BLaER1 (cell line): ENCODE data around the gene SYT3.
"Not testable (repeated sequence)": the region's sequence is repeated elsewhere in the genome, so short reads cannot be mapped to it uniquely, and the experiment has no call there.

Source experiments
- H3K27ac ChIP-seq: shearing (Covaris generic); formaldehyde crosslinking; 2 replicates; pipeline ENCODE4 v1.8.1; 2022
- H3K27me3 ChIP-seq: shearing (Covaris generic); formaldehyde crosslinking; 2 replicates; pipeline ENCODE4 v1.8.1; 2022
- H3K36me3 ChIP-seq: shearing (Covaris generic); formaldehyde crosslinking; 2 replicates; pipeline ENCODE4 v1.8.1; 2022
- H3K4me1 ChIP-seq: shearing (Covaris generic); formaldehyde crosslinking; 2 replicates; pipeline ENCODE4 v1.8.1; 2022
- H3K4me2 ChIP-seq: shearing (Covaris generic); formaldehyde crosslinking; 2 replicates; pipeline ENCODE4 v1.8.1; 2022
- H3K4me3 ChIP-seq: shearing (Covaris generic); formaldehyde crosslinking; 2 replicates; pipeline ENCODE4 v1.8.1; 2022
- H3K9ac ChIP-seq: shearing (Covaris generic); formaldehyde crosslinking; 2 replicates; pipeline ENCODE4 v1.8.1; 2022
- H3K9me3 ChIP-seq: shearing (Covaris generic); formaldehyde crosslinking; 2 replicates; pipeline ENCODE4 v1.8.1; 2022
- H4K20me1 ChIP-seq: shearing (Covaris generic); formaldehyde crosslinking; 2 replicates; pipeline ENCODE4 v1.8.1; 2022
- Cebpa-rat ChIP-seq: shearing (Covaris generic); IDR thresholded peaks from 2 replicates; pipeline ENCODE4 v1.8.1; 2022

The SYT3 gene

GRCh38 chr19:50626795-50627194 is 12.9 kb downstream of the SYT3 start:
- H3K36me3 ChIP-seq: no peaks in the 10 kb centered on the region
- H3K4me1 ChIP-seq: no peaks in the 10 kb centered on the region
- H4K20me1 ChIP-seq: no peaks in the 10 kb centered on the region
- H3K27ac ChIP-seq: no peak overlapping the region
- H3K4me3 ChIP-seq: no peak overlapping the region
- no peak for TF ChIP-seq Cebpa-rat
- no peak overlapping the region for H3K4me2 ChIP-seq
- H3K27me3 ChIP-seq: no peaks in the 10 kb centered on the region
- H3K9ac ChIP-seq: no peak overlapping the region
- no peaks in the 10 kb centered on the region for H3K9me3 ChIP-seq

DNA sequence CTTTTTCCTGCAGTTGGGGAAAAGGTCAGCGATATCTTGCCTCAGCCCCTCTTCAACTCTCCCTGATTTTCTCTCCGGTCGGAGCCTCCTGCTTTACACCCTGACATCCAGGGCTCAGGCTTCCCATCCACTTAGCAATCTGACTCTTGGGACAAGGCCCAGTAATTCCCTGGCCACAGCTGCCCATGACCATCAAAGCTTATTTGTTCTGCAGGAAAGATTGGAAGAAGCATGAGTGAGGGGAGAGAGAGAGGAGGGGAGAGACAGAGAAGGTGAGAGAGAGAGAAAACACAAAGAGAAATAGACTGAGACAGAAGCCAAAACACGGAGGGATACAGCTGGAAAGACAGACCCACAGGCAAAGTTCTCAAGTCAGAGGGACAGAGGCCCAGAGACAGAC is 13.7 kb downstream of the SYT3 start:
- H3K9me3 ChIP-seq: no peaks in the 10 kb centered on the region
- H3K4me2 ChIP-seq: no peak overlapping the region
- no peak for TF ChIP-seq Cebpa-rat

GRCh38 chr19:50624949-50625600 is 14.6 kb downstream of the SYT3 start:
- Histone ChIP-seq H3K27ac (no peak overlapping the region), H4K20me1 (no peaks in the 10 kb centered on the region), H3K36me3 (no peaks in the 10 kb centered on the region), H3K9ac (no peak overlapping the region), H3K4me3 (no peak overlapping the region), H3K9me3 (no peaks in the 10 kb centered on the region), H3K4me2 (no peak overlapping the region), H3K27me3 (no peaks in the 10 kb centered on the region), H3K4me1 (no peaks in the 10 kb centered on the region)
- TF ChIP-seq Cebpa-rat: no peak

More for the DNA sequence above, 13.7 kb downstream of the SYT3 start:
- Histone ChIP-seq H3K4me3 (no peak overlapping the region), H3K4me1 (no peaks in the 10 kb centered on the region), H3K27me3 (no peaks in the 10 kb centered on the region), H3K9ac (no peak overlapping the region), H3K27ac (no peak overlapping the region), H3K36me3 (no peaks in the 10 kb centered on the region), H4K20me1 (no peaks in the 10 kb centered on the region)

- not testable (repeated sequence) for H3K36me3 ChIP-seq, H3K27me3 ChIP-seq, H3K4me2 ChIP-seq, H3K4me3 ChIP-seq, H3K4me1 ChIP-seq, H4K20me1 ChIP-seq, H3K9me3 ChIP-seq, H3K9ac ChIP-seq, H3K27ac ChIP-seq
Measured at GRCh38 chr19:50620394-50620906, 19.2 kb downstream of the SYT3 start.

GRCh38 chr19:50619184-50619583 is 20.5 kb downstream of the SYT3 start:
- not testable (repeated sequence) for H3K27me3 ChIP-seq, H4K20me1 ChIP-seq, H3K9ac ChIP-seq, H3K27ac ChIP-seq, H3K9me3 ChIP-seq, H3K4me2 ChIP-seq, H3K4me1 ChIP-seq, H3K4me3 ChIP-seq, H3K36me3 ChIP-seq

DNA sequence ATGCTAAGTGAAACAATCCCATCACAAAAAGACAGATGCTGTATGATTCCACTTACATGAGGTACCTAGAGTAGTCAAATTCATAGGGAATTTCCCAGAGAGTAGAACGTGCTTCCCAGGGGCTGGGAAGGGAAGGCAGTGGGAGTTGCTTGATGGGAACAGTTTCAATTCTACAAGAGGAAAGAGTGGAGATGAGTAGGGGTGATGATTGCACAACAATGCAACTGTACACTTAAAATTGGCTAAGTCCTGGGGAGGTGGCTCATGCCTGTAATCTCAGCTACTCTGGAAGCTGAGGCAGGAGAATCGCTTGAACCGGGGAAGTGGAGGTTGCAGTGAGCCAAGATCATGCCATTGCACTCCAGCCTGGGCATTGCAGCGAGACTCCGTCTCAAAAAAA is 21.3 kb downstream of the SYT3 start:
- not testable (repeated sequence) for H3K9ac ChIP-seq, H3K4me3 ChIP-seq, H3K36me3 ChIP-seq, H4K20me1 ChIP-seq, H3K9me3 ChIP-seq, H3K27me3 ChIP-seq, H3K4me1 ChIP-seq, H3K27ac ChIP-seq, H3K4me2 ChIP-seq

GRCh38 chr19:50612504-50613404 is 26.9 kb downstream of the SYT3 start:
- not testable (repeated sequence) for H3K27ac ChIP-seq, H3K4me2 ChIP-seq, H3K4me3 ChIP-seq, H3K27me3 ChIP-seq, H3K9me3 ChIP-seq, H4K20me1 ChIP-seq, H3K36me3 ChIP-seq, H3K9ac ChIP-seq, H3K4me1 ChIP-seq

DNA sequence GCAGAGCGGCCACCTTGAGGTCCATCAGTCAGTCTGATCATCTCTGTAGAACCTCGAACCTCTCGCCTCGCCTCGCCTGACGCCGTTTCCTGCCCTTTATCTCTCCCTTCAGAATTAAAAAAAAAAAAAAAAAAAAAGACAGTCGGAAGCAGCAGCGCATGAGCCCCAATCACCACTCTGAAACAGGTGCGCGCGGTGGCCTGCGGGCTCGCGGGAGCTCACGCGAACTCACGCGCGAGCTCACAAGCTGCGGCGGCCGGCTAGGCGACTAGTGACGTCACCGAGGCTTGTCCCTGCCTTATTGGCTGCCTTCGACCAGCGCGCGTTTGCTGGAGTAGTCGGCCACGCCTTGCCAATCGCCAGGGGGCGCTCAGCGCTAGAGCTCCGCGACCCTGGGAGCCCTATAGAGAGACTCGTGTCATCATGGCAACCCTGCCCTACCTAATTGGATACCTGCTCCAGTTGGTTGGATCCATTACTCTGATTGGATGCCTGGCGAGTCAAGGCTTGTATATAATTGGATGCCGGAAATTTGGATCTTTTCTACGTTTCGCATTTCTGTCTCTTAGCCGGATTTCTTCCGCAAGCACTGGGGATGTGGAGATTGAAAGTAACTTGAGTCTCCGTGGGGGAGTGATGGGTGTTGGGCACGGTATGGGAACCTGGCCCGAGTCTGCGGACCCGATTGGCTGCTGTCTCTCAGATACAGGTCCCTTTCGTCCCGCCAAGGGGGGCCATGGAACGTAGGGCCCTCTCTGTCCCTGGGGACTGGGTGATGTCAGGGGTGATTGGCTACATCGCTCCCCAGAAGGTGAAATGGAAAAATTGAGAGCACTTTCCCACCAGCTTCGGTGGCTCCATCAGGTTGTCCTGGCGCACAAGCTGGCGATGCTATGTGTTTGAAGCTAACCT is 31.6 kb downstream of the SYT3 start:
- H3K27ac ChIP-seq: no peak overlapping the region
- no peaks in the 10 kb centered on the region for H3K4me1 ChIP-seq
- no peaks in the 10 kb centered on the region for H3K36me3 ChIP-seq
- H4K20me1 ChIP-seq: no peaks in the 10 kb centered on the region
- no peaks in the 10 kb centered on the region for H3K27me3 ChIP-seq
- H3K9me3 ChIP-seq: no peaks in the 10 kb centered on the region; the same call in 1 of the 2 replicates
- no peak overlapping the region for H3K9ac ChIP-seq
- no peak overlapping the region for H3K4me3 ChIP-seq
- no peak for TF ChIP-seq Cebpa-rat
- no peak overlapping the region for H3K4me2 ChIP-seq

DNA sequence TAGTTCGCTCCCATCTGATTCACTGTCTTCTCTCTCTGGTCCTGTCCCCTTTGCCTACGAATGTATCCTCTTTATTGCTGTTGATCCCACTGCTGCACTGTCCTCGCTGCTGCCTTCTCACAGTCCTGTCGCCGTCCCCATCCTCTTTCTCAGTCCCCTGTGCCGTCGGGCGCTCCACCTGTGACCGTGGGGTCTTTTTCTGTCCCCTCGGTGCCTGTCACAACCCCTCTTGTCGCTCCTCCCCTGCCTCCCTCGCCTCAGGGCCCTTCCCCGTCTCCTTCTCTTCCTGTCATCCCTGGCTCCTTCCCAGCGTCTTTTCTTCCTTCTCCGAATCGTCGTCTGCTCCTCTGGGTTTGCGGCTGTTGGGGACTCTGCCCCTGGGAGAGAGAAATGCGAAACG is 32.3 kb downstream of the SYT3 start:
- H3K36me3 ChIP-seq: no peaks in the 10 kb centered on the region
- TF ChIP-seq Cebpa-rat: no peak
- H3K27me3 ChIP-seq: no peaks in the 10 kb centered on the region
- no peak overlapping the region for H3K27ac ChIP-seq
- H3K4me1 ChIP-seq: no peaks in the 10 kb centered on the region
- H3K9me3 ChIP-seq: no peaks in the 10 kb centered on the region; the same call in 1 of the 2 replicates
- no peak overlapping the region for H3K4me2 ChIP-seq
- no peak overlapping the region for H3K9ac ChIP-seq
- no peak overlapping the region for H3K4me3 ChIP-seq
- H4K20me1 ChIP-seq: no peaks in the 10 kb centered on the region

DNA sequence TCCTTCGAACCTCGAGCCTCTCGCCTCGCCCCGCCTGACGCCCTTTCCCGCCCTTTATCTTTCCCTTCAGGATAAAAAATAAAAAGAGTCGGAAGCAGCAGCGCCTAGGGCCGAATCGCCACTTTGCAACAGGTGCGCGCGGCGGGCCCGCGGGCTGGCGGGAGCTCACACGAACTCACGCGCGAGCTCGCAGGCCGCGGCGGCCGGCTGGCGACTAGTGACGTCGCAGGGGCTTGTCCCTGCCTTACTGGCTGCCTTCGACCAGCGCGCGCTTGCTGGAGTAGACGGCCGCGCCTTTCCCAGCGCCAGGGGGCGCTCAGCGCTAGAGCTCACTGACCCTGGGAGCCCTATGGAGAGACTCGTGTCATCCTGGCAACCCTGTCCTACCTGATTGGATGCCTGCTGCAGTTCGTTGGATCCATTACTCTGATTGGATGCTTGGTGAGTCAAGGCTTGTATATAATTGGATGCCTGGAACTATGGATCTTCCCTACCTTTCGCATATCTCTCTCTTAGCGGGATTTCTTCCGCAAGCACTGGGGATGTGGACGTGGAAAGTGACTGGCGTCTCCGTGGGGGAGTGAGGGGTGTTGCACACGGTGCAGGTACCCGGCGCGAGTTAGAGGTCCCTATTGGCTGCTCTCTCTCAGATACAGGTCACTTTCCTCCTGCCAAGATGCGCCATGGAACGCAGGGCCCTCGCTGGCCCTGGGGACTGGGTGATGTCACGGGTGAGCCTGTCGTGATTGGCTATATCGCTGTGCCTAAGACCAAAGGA is 33.4 kb downstream of the SYT3 start:
- H3K27me3 ChIP-seq, H3K4me3 ChIP-seq, H3K27ac ChIP-seq, H4K20me1 ChIP-seq, H3K9ac ChIP-seq, H3K4me2 ChIP-seq, H3K36me3 ChIP-seq, H3K9me3 ChIP-seq, H3K4me1 ChIP-seq: not testable (repeated sequence)

DNA sequence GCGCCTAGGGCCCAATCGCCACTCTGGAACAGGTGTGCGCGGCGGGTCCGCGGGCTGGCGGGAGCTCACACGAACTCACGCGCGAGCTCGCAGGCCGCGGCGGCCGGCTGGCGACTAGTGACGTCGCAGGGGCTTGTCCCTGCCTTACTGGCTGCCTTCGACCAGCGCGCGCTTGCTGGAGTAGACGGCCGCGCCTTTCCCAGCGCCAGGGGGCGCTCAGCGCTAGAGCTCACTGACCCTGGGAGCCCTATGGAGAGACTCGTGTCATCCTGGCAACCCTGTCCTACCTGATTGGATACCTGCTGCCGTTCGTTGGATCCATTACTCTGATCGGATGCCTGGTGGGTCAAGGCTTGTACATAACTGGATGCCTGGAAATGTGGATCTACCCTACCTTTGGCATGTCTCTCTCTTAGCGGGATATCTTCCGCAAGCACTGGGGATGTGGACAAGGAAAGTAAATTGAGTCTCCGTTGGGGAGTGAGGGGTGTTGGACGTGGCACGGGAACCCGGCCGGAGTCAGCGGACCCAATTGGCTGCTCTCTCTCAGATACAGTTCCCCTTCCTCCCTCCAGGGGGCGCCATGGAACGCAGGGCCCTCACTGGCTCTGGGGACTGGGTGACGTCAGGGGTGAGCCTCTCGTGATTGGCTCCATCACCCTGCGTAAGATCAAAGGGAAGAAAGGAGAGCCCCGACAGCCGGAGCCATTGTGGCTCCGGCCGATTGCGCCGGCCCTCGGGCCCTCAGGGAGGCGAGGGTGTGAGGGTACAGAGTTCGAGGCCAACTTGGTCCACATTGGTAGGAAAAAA is 35.2 kb downstream of the SYT3 start:
- not testable (repeated sequence) for H3K4me1 ChIP-seq, H3K4me3 ChIP-seq, H3K9ac ChIP-seq, H3K4me2 ChIP-seq, H3K9me3 ChIP-seq, H3K27me3 ChIP-seq, H3K27ac ChIP-seq, H3K36me3 ChIP-seq, H4K20me1 ChIP-seq
